COLO829 (cell line): ENCODE data around the gene CRYBB1.

Source experiments
- DNase-seq: peaks from one replicate; pipeline ENCODE4 v3.0.0; 2012; ENCODE audit warnings: low spot score

Gene CRYBB1

GRCh38 chr22:26576026-26576680 is 41.7 kb downstream of the CRYBB1 start:
- DNase-seq, result no peak

- no peak for DNase-seq
These were observed 43.7 kb downstream of the CRYBB1 start for GRCh38 chr22:26574001-26574723.

GRCh38 chr22:26573026-26573662 is 44.7 kb downstream of the CRYBB1 start:
- no peak for DNase-seq

GRCh38 chr22:26570864-26571525 is 46.8 kb downstream of the CRYBB1 start:
- no peak for DNase-seq

- no peak for DNase-seq
These were observed 47.7 kb downstream of the CRYBB1 start for GRCh38 chr22:26570115-26570514.

GRCh38 chr22:26568207-26568706 is 49.6 kb downstream of the CRYBB1 start:
- no peak for DNase-seq

GRCh38 chr22:26567610-26568009 is 50.2 kb downstream of the CRYBB1 start:
- no peak for DNase-seq

GRCh38 chr22:26566994-26567393 is 50.8 kb downstream of the CRYBB1 start:
- DNase-seq, result no peak

GRCh38 chr22:26565889-26566288 is 51.9 kb downstream of the CRYBB1 start:
- DNase-seq, result no peak

- no peak for DNase-seq
These were observed 52.6 kb downstream of the CRYBB1 start for GRCh38 chr22:26565181-26565580.

- no peak for DNase-seq
These were observed 53.2 kb downstream of the CRYBB1 start for GRCh38 chr22:26564672-26565071.

- no peak for DNase-seq
These were observed 53.6 kb downstream of the CRYBB1 start for GRCh38 chr22:26564181-26564580.

GRCh38 chr22:26563022-26563421 is 54.8 kb downstream of the CRYBB1 start:
- no peak for DNase-seq

GRCh38 chr22:26561756-26562417 is 55.9 kb downstream of the CRYBB1 start:
- DNase-seq, result no peak

GRCh38 chr22:26559961-26560575 is 57.8 kb downstream of the CRYBB1 start:
- DNase-seq, result no peak

GRCh38 chr22:26558248-26558895 is 59.5 kb downstream of the CRYBB1 start:
- no peak for DNase-seq

GRCh38 chr22:26556904-26557303 is 60.9 kb downstream of the CRYBB1 start:
- no peak for DNase-seq

- DNase-seq, result no peak
These were observed 62.3 kb downstream of the CRYBB1 start for GRCh38 chr22:26555478-26555877.

- no peak for DNase-seq
These were observed 62.9 kb downstream of the CRYBB1 start for GRCh38 chr22:26554956-26555355.

- DNase-seq, result peak; percentile 92
These were observed 64.6 kb downstream of the CRYBB1 start for GRCh38 chr22:26553056-26553752.
